HEK293 (cell line): ENCODE data around the gene INO80E.
A peak's percentile ranks its signal among the peaks of the same experiment; 100 is the strongest.

Experiments used
- EGR2 ChIP-seq: fragments of 450-650 bp; formaldehyde crosslinking; IDR thresholded peaks from 2 replicates; pipeline ENCODE4 v1.5.1; 2016; ENCODE audit warnings: low read depth, missing biosample characterization, missing genetic modification characterization
- HOXC10 ChIP-seq: sonication (generic); formaldehyde crosslinking; IDR thresholded peaks from 2 replicates; pipeline ENCODE4 v1.8.1; 2023; ENCODE audit warnings: mild to moderate bottlenecking, missing genetic modification reagents
- KLF10 ChIP-seq: fragments of 450-650 bp; IDR thresholded peaks from 2 replicates; pipeline ENCODE4 v1.5.1; 2018; ENCODE audit warnings: missing biosample characterization, mild to moderate bottlenecking, missing genetic modification characterization
- KLF17 ChIP-seq: fragments of 450-650 bp; formaldehyde crosslinking; IDR thresholded peaks from 2 replicates; pipeline ENCODE4 v1.5.1; 2016; ENCODE audit warnings: missing biosample characterization, missing genetic modification characterization
- KLF8 ChIP-seq: fragments of 450-650 bp; formaldehyde crosslinking; IDR thresholded peaks from 2 replicates; pipeline ENCODE4 v1.5.1; 2016; ENCODE audit warnings: missing biosample characterization, missing genetic modification characterization
- PRDM1 ChIP-seq: fragments of 450-650 bp; formaldehyde crosslinking; IDR thresholded peaks from 2 replicates; pipeline ENCODE4; 2016; ENCODE audit warnings: missing biosample characterization, missing genetic modification characterization
- REPIN1 ChIP-seq: fragments of 450-650 bp; formaldehyde crosslinking; IDR thresholded peaks from 2 replicates; pipeline ENCODE4 v1.5.1; 2017; ENCODE audit warnings: missing biosample characterization, missing genetic modification characterization, low read depth
- SETDB1 ChIP-seq: IDR thresholded peaks from one replicate; pipeline ENCODE4 v1.6.1; 2017; ENCODE audit warnings: mild to moderate bottlenecking, low read length, moderate library complexity, mixed read lengths; ENCODE audit not compliant: insufficient read length
- SP3 ChIP-seq: fragments of 450-650 bp; formaldehyde crosslinking; IDR thresholded peaks from 2 replicates; pipeline ENCODE4 v1.5.1; 2016; ENCODE audit warnings: missing biosample characterization, missing genetic modification characterization
- WT1 ChIP-seq: fragments of 450-650 bp; formaldehyde crosslinking; IDR thresholded peaks from 2 replicates; pipeline ENCODE4 v1.5.1; 2016; ENCODE audit warnings: missing biosample characterization, missing genetic modification characterization
- YY2 ChIP-seq: fragments of 450-650 bp; formaldehyde crosslinking; IDR thresholded peaks from 2 replicates; pipeline ENCODE4 v1.5.1; 2016; ENCODE audit warnings: missing biosample characterization, missing genetic modification characterization
- ZBTB48 ChIP-seq: fragments of 450-650 bp; formaldehyde crosslinking; IDR thresholded peaks from 2 replicates; pipeline ENCODE4 v1.5.1; 2016; ENCODE audit warnings: missing biosample characterization, missing genetic modification characterization
- ZBTB7A ChIP-seq: fragments of 450-650 bp; formaldehyde crosslinking; IDR thresholded peaks from 2 replicates; pipeline ENCODE4 v1.5.1; 2016; ENCODE audit warnings: low read depth, missing biosample characterization, missing genetic modification characterization
- ZFHX2 ChIP-seq: fragments of 450-650 bp; formaldehyde crosslinking; conservative IDR thresholded peaks from 2 replicates; pipeline ENCODE4 v1.5.1; 2016; ENCODE audit warnings: missing biosample characterization, missing genetic modification characterization
- ZIC2 ChIP-seq: fragments of 450-650 bp; formaldehyde crosslinking; IDR thresholded peaks from 2 replicates; pipeline ENCODE4 v1.5.1; 2016; ENCODE audit warnings: missing biosample characterization, missing genetic modification characterization
- ZNF155 ChIP-seq: fragments of 450-650 bp; formaldehyde crosslinking; IDR thresholded peaks from 2 replicates; pipeline ENCODE4 v1.5.1; 2016; ENCODE audit warnings: missing biosample characterization, missing genetic modification characterization
- ZNF157 ChIP-seq: fragments of 450-650 bp; formaldehyde crosslinking; IDR thresholded peaks from 2 replicates; pipeline ENCODE4 v1.5.1; 2016; ENCODE audit warnings: missing biosample characterization, missing genetic modification characterization
- ZNF221 ChIP-seq: fragments of 450-650 bp; formaldehyde crosslinking; IDR thresholded peaks from 2 replicates; pipeline ENCODE4 v1.5.1; 2017; ENCODE audit warnings: missing biosample characterization, missing genetic modification characterization, borderline replicate concordance
- ZNF274 ChIP-seq, 2 experiments: fragments of 200-500 bp in 1 of 2; fragments of 450-650 bp in 1 of 2; sonication (Bioruptor generic) in 1 of 2; formaldehyde crosslinking in 1 of 2; IDR thresholded peaks; 2 replicates each; pipeline versions ENCODE4 v1.5.1 to v1.6.1; 2014 to 2016; ENCODE audit warnings: borderline replicate concordance in 1 of 2, inconsistent platforms in 1 of 2, low read length in 1 of 2, missing biosample characterization in 1 of 2, missing genetic modification characterization in 1 of 2
- ZNF449 ChIP-seq: fragments of 450-650 bp; formaldehyde crosslinking; IDR thresholded peaks from 2 replicates; pipeline ENCODE4 v1.5.1; 2017; ENCODE audit warnings: missing biosample characterization, mild to moderate bottlenecking, missing genetic modification characterization, moderate library complexity
- ZNF501 ChIP-seq: fragments of 450-650 bp; formaldehyde crosslinking; IDR thresholded peaks from 2 replicates; pipeline ENCODE4 v1.5.1; 2016; ENCODE audit warnings: missing biosample characterization, missing genetic modification characterization
- ZNF514 ChIP-seq: fragments of 450-650 bp; formaldehyde crosslinking; IDR thresholded peaks from 2 replicates; pipeline ENCODE4 v1.5.1; 2016; ENCODE audit warnings: missing biosample characterization, missing genetic modification characterization
- ZNF530 ChIP-seq: fragments of 450-650 bp; formaldehyde crosslinking; IDR thresholded peaks from 2 replicates; pipeline ENCODE4 v1.5.1; 2016; ENCODE audit warnings: low read depth, missing biosample characterization, missing genetic modification characterization
- ZNF558 ChIP-seq: fragments of 450-650 bp; formaldehyde crosslinking; IDR thresholded peaks from 2 replicates; pipeline ENCODE4 v1.5.1; 2016; ENCODE audit warnings: missing biosample characterization, missing genetic modification characterization
- ZNF571 ChIP-seq: fragments of 450-650 bp; formaldehyde crosslinking; IDR thresholded peaks from 2 replicates; pipeline ENCODE4 v1.5.0; 2017; ENCODE audit warnings: missing biosample characterization, missing genetic modification characterization
- ZNF596 ChIP-seq: fragments of 450-650 bp; IDR thresholded peaks from 2 replicates; pipeline ENCODE4 v1.5.0; 2018; ENCODE audit warnings: missing biosample characterization, mild to moderate bottlenecking, missing genetic modification characterization, moderate library complexity
- ZNF626 ChIP-seq: fragments of 450-650 bp; sonication (Bioruptor Pico); formaldehyde crosslinking; IDR thresholded peaks from 2 replicates; pipeline ENCODE4 v1.5.1; 2018; ENCODE audit warnings: missing biosample characterization, missing genetic modification characterization, inconsistent platforms
- ZNF664 ChIP-seq: fragments of 450-650 bp; formaldehyde crosslinking; IDR thresholded peaks from 2 replicates; pipeline ENCODE4 v1.5.1; 2016; ENCODE audit warnings: missing biosample characterization, missing genetic modification characterization
- ZSCAN18 ChIP-seq: fragments of 450-650 bp; formaldehyde crosslinking; IDR thresholded peaks from 2 replicates; pipeline ENCODE4 v1.5.1; 2016; ENCODE audit warnings: missing biosample characterization, missing genetic modification characterization
- ZSCAN5A ChIP-seq: fragments of 450-650 bp; formaldehyde crosslinking; IDR thresholded peaks from 2 replicates; pipeline ENCODE4 v1.5.1; 2016; ENCODE audit warnings: missing biosample characterization, missing genetic modification characterization
- ZXDB ChIP-seq: fragments of 450-650 bp; formaldehyde crosslinking; IDR thresholded peaks from 2 replicates; pipeline ENCODE4 v1.5.1; 2016; ENCODE audit warnings: missing biosample characterization, missing genetic modification characterization
- TF ChIP-seq, protein P1 (sequence below): fragments of 450-650 bp; formaldehyde crosslinking; IDR thresholded peaks from 2 replicates; pipeline ENCODE4 v1.5.1; 2016; ENCODE audit warnings: missing biosample characterization, missing genetic modification characterization, low read depth
- TF ChIP-seq, protein P2 (sequence below): fragments of 450-650 bp; formaldehyde crosslinking; IDR thresholded peaks from 2 replicates; pipeline ENCODE4 v1.5.1; 2016; ENCODE audit warnings: missing biosample characterization, missing genetic modification characterization

The INO80E gene

GRCh38 chr16:29975811-29976511 is 20.1 kb upstream of the INO80E start (continued):
- TF ChIP-seq ZBTB7A (tag by site-specific recombination) (no peak), PRDM1 (tag by site-specific recombination) (no peak), KLF10 (tag by site-specific recombination) (no peak), ZIC2 (peak; percentile 61; the same call in 1 of the 2 replicates), EGR2 (peak; percentile 52), SP3 (tag by site-specific recombination) (no peak), ZFHX2 (tag by site-specific recombination) (peak; percentile 61), ZNF274 (IDR thresholded peaks at IDR 0.05; ENCODE audit: low read length) (no peak), ZNF274 (tag by site-specific recombination; IDR thresholded peaks at IDR 0.05; ENCODE audit: borderline replicate concordance) (no peak), ZNF449 (tag by site-specific recombination) (peak; percentile 63; the same call in 1 of the 2 replicates), ZXDB (tag by site-specific recombination) (no peak), ZNF571 (tag by site-specific recombination) (no peak), ZSCAN5A (tag by site-specific recombination) (no peak), ZSCAN18 (no peak), KLF17 (no peak), KLF8 (no peak), HOXC10 (CRISPR knock-in tag) (no peak), ZNF221 (tag by site-specific recombination) (no peak), ZNF501 (tag by site-specific recombination) (no peak), WT1 (tag by site-specific recombination) (no peak), ZNF664 (tag by site-specific recombination) (peak; percentile 50; the same call in 1 of the 2 replicates), ZNF626 (tag by site-specific recombination) (no peak), SETDB1 (no peak), ZNF157 (no peak), ZNF558 (no peak), ZNF530 (tag by site-specific recombination) (no peak), ZBTB48 (tag by site-specific recombination) (no peak), ZNF155 (no peak), ZNF596 (tag by site-specific recombination) (no peak), ZNF514 (tag by site-specific recombination) (no peak), YY2 (tag by site-specific recombination) (no peak), REPIN1 (no peak)
- TF ChIP-seq, protein P1, sequence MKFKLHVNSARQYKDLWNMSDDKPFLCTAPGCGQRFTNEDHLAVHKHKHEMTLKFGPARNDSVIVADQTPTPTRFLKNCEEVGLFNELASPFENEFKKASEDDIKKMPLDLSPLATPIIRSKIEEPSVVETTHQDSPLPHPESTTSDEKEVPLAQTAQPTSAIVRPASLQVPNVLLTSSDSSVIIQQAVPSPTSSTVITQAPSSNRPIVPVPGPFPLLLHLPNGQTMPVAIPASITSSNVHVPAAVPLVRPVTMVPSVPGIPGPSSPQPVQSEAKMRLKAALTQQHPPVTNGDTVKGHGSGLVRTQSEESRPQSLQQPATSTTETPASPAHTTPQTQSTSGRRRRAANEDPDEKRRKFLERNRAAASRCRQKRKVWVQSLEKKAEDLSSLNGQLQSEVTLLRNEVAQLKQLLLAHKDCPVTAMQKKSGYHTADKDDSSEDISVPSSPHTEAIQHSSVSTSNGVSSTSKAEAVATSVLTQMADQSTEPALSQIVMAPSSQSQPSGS: no peak
- TF ChIP-seq, protein P2, sequence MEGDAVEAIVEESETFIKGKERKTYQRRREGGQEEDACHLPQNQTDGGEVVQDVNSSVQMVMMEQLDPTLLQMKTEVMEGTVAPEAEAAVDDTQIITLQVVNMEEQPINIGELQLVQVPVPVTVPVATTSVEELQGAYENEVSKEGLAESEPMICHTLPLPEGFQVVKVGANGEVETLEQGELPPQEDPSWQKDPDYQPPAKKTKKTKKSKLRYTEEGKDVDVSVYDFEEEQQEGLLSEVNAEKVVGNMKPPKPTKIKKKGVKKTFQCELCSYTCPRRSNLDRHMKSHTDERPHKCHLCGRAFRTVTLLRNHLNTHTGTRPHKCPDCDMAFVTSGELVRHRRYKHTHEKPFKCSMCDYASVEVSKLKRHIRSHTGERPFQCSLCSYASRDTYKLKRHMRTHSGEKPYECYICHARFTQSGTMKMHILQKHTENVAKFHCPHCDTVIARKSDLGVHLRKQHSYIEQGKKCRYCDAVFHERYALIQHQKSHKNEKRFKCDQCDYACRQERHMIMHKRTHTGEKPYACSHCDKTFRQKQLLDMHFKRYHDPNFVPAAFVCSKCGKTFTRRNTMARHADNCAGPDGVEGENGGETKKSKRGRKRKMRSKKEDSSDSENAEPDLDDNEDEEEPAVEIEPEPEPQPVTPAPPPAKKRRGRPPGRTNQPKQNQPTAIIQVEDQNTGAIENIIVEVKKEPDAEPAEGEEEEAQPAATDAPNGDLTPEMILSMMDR (tag by site-specific recombination): peak; percentile 72
